SK-N-SH (cell line): Measurements from ENCODE around the gene DLG4. TPM values are rescaled to one million over a fixed set of nuclear protein-coding genes. Genes with fewer than 3 reads are reported as not detected.

Source experiments
- CTCF ChIA-PET: fragments of 300-600, 350-600 bp; formaldehyde crosslinking; extraction: SDS; loops from one replicate; lab custom pipeline; 2021; lab: Yijun Ruan, JAX
- POLR2A ChIA-PET: fragments of 350-600 bp; sonication (Branson Sonifier 250); formaldehyde crosslinking; extraction: SDS; loops from one replicate; lab custom pipeline; 2020; ENCODE audit warnings: antibody characterized with exemption, inconsistent platforms; lab: Yijun Ruan, JAX
- DNase-seq: peaks from one replicate; pipeline ENCODE4 v3.0.0; 2012
- H2AFZ ChIP-seq: fragments of 200-600 bp; sonication (generic); 2 replicates; pipeline ENCODE4 v1.8.1; 2016; ENCODE audit warnings: antibody characterized with exemption, mild to moderate bottlenecking, low read depth
- H3F3A ChIP-seq: fragments of 200-600 bp; sonication (generic); replicated peaks from 2 replicates; pipeline ENCODE3; 2016; ENCODE audit warnings: antibody characterized with exemption, mild to moderate bottlenecking; ENCODE audit not compliant: insufficient read depth
- H3K27ac ChIP-seq, 2 experiments: fragments of 200-500 bp in 1 of 2; fragments of 200-600 bp in 1 of 2; sonication (Bioruptor generic) in 1 of 2; sonication (generic), shearing (Covaris generic) in 1 of 2; 2 replicates each; pipeline versions ENCODE4 v1.5.1 to v1.6.1; 2014 to 2016; ENCODE audit warnings: low read depth in 2 of 2, inconsistent platforms in 1 of 2, low read length in 1 of 2, mild to moderate bottlenecking in 1 of 2, mixed read lengths in 1 of 2
- H3K27me3 ChIP-seq: fragments of 200-600 bp; sonication (generic), shearing (Covaris generic); 2 replicates; pipeline ENCODE4 v1.6.1; 2016; ENCODE audit warnings: mixed run types; ENCODE audit not compliant: insufficient read depth
- H3K36me3 ChIP-seq, 2 experiments: fragments of 200-500 bp in 1 of 2; fragments of 200-600 bp in 1 of 2; sonication (Bioruptor generic) in 1 of 2; sonication (generic) in 1 of 2; replicated peaks in 1 of 2; 2 replicates each; pipeline versions ENCODE3 to v1.5.1; 2014 to 2016; ENCODE audit warnings: low read length in 1 of 2, mild to moderate bottlenecking in 1 of 2; ENCODE audit not compliant: insufficient read depth in 2 of 2, control insufficient read depth in 1 of 2
- H3K4me1 ChIP-seq, 2 experiments: fragments of 200-500 bp in 1 of 2; fragments of 200-600 bp in 1 of 2; sonication (Bioruptor generic) in 1 of 2; sonication (generic), shearing (Covaris generic) in 1 of 2; 2 replicates each; pipeline versions ENCODE4 v1.5.1 to v1.6.1; 2014 to 2016; ENCODE audit warnings: low read depth in 1 of 2, low read length in 1 of 2, mixed run types in 1 of 2; ENCODE audit not compliant: insufficient read depth in 2 of 2, control insufficient read depth in 1 of 2
- H3K4me2 ChIP-seq: fragments of 200-600 bp; sonication (generic), shearing (Covaris generic); 2 replicates; pipeline ENCODE4 v1.6.1; 2017; ENCODE audit warnings: mixed run types
- H3K4me3 ChIP-seq, 2 experiments: fragments of 200-500 bp in 1 of 2; fragments of 200-600 bp in 1 of 2; sonication (Bioruptor generic) in 1 of 2; sonication (generic), shearing (Covaris generic) in 1 of 2; 2 replicates each; pipeline versions ENCODE4 v1.5.1 to v1.8.1; 2014 to 2016; ENCODE audit warnings: low read depth in 2 of 2, inconsistent platforms in 1 of 2, low read length in 1 of 2, mild to moderate bottlenecking in 1 of 2, mixed read lengths in 1 of 2, moderate library complexity in 1 of 2
- H3K79me2 ChIP-seq: fragments of 200-600 bp; sonication (generic); 2 replicates; pipeline ENCODE4 v1.8.1; 2017; ENCODE audit warnings: mild to moderate bottlenecking; ENCODE audit not compliant: insufficient read depth
- H3K9ac ChIP-seq: fragments of 200-600 bp; sonication (generic); 2 replicates; pipeline ENCODE4 v1.6.1; 2017; ENCODE audit warnings: mixed run types
- H3K9me2 ChIP-seq: fragments of 200-600 bp; sonication (generic); 2 replicates; pipeline ENCODE4 v1.6.1; 2017; ENCODE audit warnings: mixed run types
- H3K9me3 ChIP-seq: fragments of 200-600 bp; sonication (generic); 2 replicates; pipeline ENCODE4 v1.6.1; 2017; ENCODE audit warnings: mixed run types, mild to moderate bottlenecking, moderate library complexity
- H4K20me1 ChIP-seq: fragments of 200-600 bp; sonication (generic); 2 replicates; pipeline ENCODE4 v1.6.1; 2017; ENCODE audit warnings: mild to moderate bottlenecking, mixed run types; ENCODE audit not compliant: insufficient read depth
- EP300 ChIP-seq, 2 experiments: IDR thresholded peaks; 2 replicates each; pipeline versions ENCODE4 v1.4.0 to v1.6.1; 2012; ENCODE audit warnings: borderline replicate concordance in 1 of 2, low read depth in 1 of 2, low read length in 1 of 2
- EZH2phosphoT487 ChIP-seq: fragments of 200-600 bp; sonication (generic); IDR thresholded peaks from 2 replicates; pipeline ENCODE4 v1.6.1; 2017; ENCODE audit warnings: low read depth, mixed run types, mild to moderate bottlenecking, antibody characterized with exemption, moderate library complexity, borderline replicate concordance
- FOSL2 ChIP-seq: IDR thresholded peaks from 2 replicates; pipeline ENCODE4 v1.4.0; 2012; ENCODE audit warnings: low read depth, mild to moderate bottlenecking, moderate library complexity, borderline replicate concordance
- GABPA ChIP-seq: IDR thresholded peaks from 2 replicates; pipeline ENCODE4 v1.4.0; 2012; ENCODE audit warnings: low read depth, mild to moderate bottlenecking
- JUND ChIP-seq: IDR thresholded peaks from 2 replicates; pipeline ENCODE4 v1.4.0; 2012
- NFIC ChIP-seq: IDR thresholded peaks from 2 replicates; pipeline ENCODE4 v1.4.0; 2012; ENCODE audit warnings: borderline replicate concordance
- NRF1 ChIP-seq: IDR thresholded peaks from 2 replicates; pipeline ENCODE4 v1.6.1; 2012; ENCODE audit warnings: low read depth, mild to moderate bottlenecking, low read length
- POLR2AphosphoS5 ChIP-seq: IDR thresholded peaks from 2 replicates; pipeline ENCODE4 v1.6.1; 2012; ENCODE audit warnings: low read depth, low read length
- RAD21 ChIP-seq: IDR thresholded peaks from 2 replicates; pipeline ENCODE4 v1.6.1; 2012; ENCODE audit warnings: mild to moderate bottlenecking, low read length
- RCOR1 ChIP-seq: fragments of 150-350 bp; IDR thresholded peaks from 2 replicates; pipeline ENCODE4 v1.6.1; 2017; ENCODE audit warnings: antibody characterized with exemption, low read length
- RXRA ChIP-seq: IDR thresholded peaks from 2 replicates; pipeline ENCODE4 v1.4.0; 2012; ENCODE audit warnings: low read depth, mild to moderate bottlenecking, borderline replicate concordance
- SIN3A ChIP-seq: IDR thresholded peaks from 2 replicates; pipeline ENCODE4 v1.6.1; 2012; ENCODE audit warnings: low read depth, mild to moderate bottlenecking, low read length, moderate library complexity, borderline replicate concordance
- TAF1 ChIP-seq: IDR thresholded peaks from 2 replicates; pipeline ENCODE4 v1.6.1; 2012; ENCODE audit warnings: low read depth, mild to moderate bottlenecking, low read length, moderate library complexity, borderline replicate concordance
- TCF12 ChIP-seq: IDR thresholded peaks from 2 replicates; pipeline ENCODE4 v1.4.0; 2012
- USF1 ChIP-seq: IDR thresholded peaks from 2 replicates; pipeline ENCODE4 v1.4.0; 2012; ENCODE audit warnings: low read depth, borderline replicate concordance
- WGBS: methylation state at CpG from one replicate; pipeline ENCODE4 v1.1.6; 2017; ENCODE audit warnings: low lambda C conversion rate; 5-methylcytosine and 5-hydroxymethylcytosine counted together
- polyA plus RNA-seq, 3 experiments: library from polyadenylated mRNA; depleted of rRNA; stranded (reverse); fragments of >200 nt; gene quantifications; 2 replicates each; pipeline ENCODE4 v1.2.3, GENCODE V29; 2012
- TF ChIP-seq, protein P1 (sequence below): IDR thresholded peaks from 2 replicates; pipeline ENCODE4 v1.4.0; 2012; ENCODE audit warnings: low read depth, borderline replicate concordance

DLG4 gene
- polyA plus RNA-seq, 1 of the 3 experiments (the other 2 are of a cell fraction) = 30.5 TPM

DNA sequence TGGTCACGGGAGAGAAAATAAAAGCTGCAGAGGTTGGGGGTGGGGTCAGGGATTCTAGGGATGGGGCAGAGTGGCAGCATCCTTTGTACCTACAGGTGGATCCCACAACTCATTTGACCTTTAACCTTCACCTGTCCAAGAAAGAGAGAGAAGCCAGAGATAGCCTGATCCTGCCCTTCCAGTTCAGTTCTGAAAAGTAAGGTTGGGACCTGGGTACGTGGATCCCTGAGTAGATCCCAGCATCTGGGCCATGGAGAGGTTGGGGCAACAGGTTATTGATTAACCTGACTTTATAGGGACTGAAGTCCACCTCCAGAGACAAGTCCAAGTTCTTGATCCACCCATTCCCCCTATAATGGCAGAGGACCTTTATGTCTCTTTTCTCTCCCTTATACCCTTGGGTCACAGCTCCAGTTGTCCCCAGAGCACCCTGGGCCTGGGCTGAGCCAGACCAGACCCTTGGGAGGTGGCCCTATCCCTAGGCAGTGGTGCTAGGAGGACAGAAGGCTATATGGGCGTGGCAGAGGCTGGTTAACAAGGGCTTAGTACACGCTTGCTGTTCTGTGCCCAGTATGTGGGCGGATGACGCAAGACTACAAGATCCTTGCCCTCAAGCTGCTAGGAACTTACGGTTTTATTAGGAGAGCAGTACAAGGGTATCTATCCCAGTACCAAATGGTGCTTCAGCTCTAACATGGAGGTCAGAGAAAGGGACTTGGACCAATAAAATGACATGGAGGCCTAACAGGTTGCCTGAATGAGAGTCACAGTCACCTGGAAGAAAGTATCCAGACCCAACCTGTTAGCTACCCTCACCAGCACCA lies 39.3 kb upstream of the DLG4 start:
- POLR2A ChIA-PET = no interaction called here
- no peaks in the 10 kb centered on the region for H3K27me3 ChIP-seq
- no peaks in the 10 kb centered on the region; a peak in 1 of 4 replicates for H3K4me1 ChIP-seq
- peaks cover 2% of the 10 kb centered on the region; the same call in 1 of the 2 replicates for H3K79me2 ChIP-seq
- no peak overlapping the region for H3K4me3 ChIP-seq
- WGBS = 94% methylated on average over 7 of the region's 7 CpGs
- CTCF ChIA-PET = interaction anchor here (0.9 to 1.9 kb wide), 4 partner anchors 22 to 42 kb away, joined by 3 to 13 read pairs (median 4); no protein-coding TSS in a partner anchor
- TF ChIP-seq EP300 (IDR thresholded peaks at IDR 0.05; ENCODE audit: borderline replicate concordance in 1 of 2, low read depth in 1 of 2, low read length in 1 of 2) = no peak
- no peak for TF ChIP-seq NRF1
- TF ChIP-seq POLR2AphosphoS5 = no peak
- no peak for TF ChIP-seq FOSL2
- TF ChIP-seq JUND = no peak
- TF ChIP-seq GABPA = no peak
- TF ChIP-seq SIN3A = no peak
- TF ChIP-seq RCOR1 = no peak
- TF ChIP-seq RAD21 = no peak
- no peak for TF ChIP-seq TAF1
- TF ChIP-seq EZH2phosphoT487 = no peak
- H3K9ac ChIP-seq = no peak overlapping the region
- no peak overlapping the region for H3K4me2 ChIP-seq
- DNase-seq = no peak
- no peak overlapping the region for H2AFZ ChIP-seq
- H4K20me1 ChIP-seq = no peaks in the 10 kb centered on the region
- H3K27ac ChIP-seq = no peak overlapping the region
- peaks cover 22% of the 10 kb centered on the region for H3F3A ChIP-seq
- H3K36me3 ChIP-seq = peaks cover 13 to 33% of the 10 kb centered on the region in 2 experiments
- no peaks in the 10 kb centered on the region for H3K9me3 ChIP-seq
- no peaks in the 10 kb centered on the region for H3K9me2 ChIP-seq

GRCh38 chr17:7256766-7257456 lies 37.3 kb upstream of the DLG4 start:
- no peaks in the 10 kb centered on the region for H3K27me3 ChIP-seq
- H3K4me1 ChIP-seq = peaks cover 3 to 4% of the 10 kb centered on the region in 2 experiments; a peak in 3 of 4 replicates
- H3K36me3 ChIP-seq = peaks cover 13 to 33% of the 10 kb centered on the region in 2 experiments
- no peaks in the 10 kb centered on the region for H3K9me3 ChIP-seq
- no peak overlapping the region for H3K4me3 ChIP-seq
- H3K9me2 ChIP-seq = no peaks in the 10 kb centered on the region
- no peak overlapping the region for H2AFZ ChIP-seq
- peaks cover 29% of the 10 kb centered on the region for H3F3A ChIP-seq
- POLR2A ChIA-PET = no interaction called here
- peaks cover 17% of the 10 kb centered on the region for H3K79me2 ChIP-seq
- 95% methylated on average over 8 of the region's 8 CpGs for WGBS
- CTCF ChIA-PET = interaction anchor here (1.1 to 2.7 kb wide), 3 partner anchors 23 to 40 kb away, joined by 3 to 14 read pairs (median 5); partner anchors contain the start of genes ACADVL and DLG4
- H4K20me1 ChIP-seq = no peaks in the 10 kb centered on the region
- no peak overlapping the region for H3K9ac ChIP-seq
- TF ChIP-seq NFIC = no peak
- TF ChIP-seq TCF12 = no peak
- TF ChIP-seq, protein P1, sequence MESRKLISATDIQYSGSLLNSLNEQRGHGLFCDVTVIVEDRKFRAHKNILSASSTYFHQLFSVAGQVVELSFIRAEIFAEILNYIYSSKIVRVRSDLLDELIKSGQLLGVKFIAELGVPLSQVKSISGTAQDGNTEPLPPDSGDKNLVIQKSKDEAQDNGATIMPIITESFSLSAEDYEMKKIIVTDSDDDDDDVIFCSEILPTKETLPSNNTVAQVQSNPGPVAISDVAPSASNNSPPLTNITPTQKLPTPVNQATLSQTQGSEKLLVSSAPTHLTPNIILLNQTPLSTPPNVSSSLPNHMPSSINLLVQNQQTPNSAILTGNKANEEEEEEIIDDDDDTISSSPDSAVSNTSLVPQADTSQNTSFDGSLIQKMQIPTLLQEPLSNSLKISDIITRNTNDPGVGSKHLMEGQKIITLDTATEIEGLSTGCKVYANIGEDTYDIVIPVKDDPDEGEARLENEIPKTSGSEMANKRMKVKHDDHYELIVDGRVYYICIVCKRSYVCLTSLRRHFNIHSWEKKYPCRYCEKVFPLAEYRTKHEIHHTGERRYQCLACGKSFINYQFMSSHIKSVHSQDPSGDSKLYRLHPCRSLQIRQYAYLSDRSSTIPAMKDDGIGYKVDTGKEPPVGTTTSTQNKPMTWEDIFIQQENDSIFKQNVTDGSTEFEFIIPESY = no peak
- TF ChIP-seq RXRA = no peak
- TF ChIP-seq USF1 = no peak
- H3K27ac ChIP-seq = no peak overlapping the region
- DNase-seq = no peak
- H3K4me2 ChIP-seq = no peak overlapping the region
